IPS DF 4.7 (cell line): Measurements from ENCODE around the gene HUS1B.
"Not testable (repeated sequence)": the region's sequence is repeated elsewhere in the genome, so short reads cannot be mapped to it uniquely, and the experiment has no call there.

ENCODE experiments used
- DNase-seq: peaks from one replicate; pipeline ENCODE4 v3.0.0-alpha.2; 2013; ENCODE audit warnings: low spot score; ENCODE audit errors: extremely low read depth

The HUS1B gene

GRCh38 chr6:679282-679681 is 22.4 kb upstream of the HUS1B start:
- no peak for DNase-seq

DNA sequence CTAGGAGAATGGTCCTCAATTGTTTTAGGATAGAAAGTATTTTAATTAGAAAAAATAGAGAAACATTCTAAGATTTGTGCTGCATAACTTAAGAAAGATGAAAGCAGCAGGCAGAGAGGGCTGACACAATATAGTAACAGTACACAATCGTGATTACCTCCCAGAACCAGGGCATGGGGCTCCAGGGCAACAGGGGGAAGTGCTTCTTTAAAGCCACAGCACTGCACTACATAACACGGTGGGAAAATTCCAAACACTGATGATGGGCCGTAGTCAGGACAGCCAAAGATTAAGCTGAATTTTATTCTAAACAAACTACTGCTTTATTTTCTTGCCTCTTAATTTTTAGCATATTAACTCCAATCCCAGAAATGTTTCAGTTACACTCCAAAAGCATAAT is 21.6 kb upstream of the HUS1B start:
- DNase-seq, result no peak

- no peak for DNase-seq
Observed at GRCh38 chr6:677919-678318, 21.0 kb upstream of the HUS1B start.

DNA sequence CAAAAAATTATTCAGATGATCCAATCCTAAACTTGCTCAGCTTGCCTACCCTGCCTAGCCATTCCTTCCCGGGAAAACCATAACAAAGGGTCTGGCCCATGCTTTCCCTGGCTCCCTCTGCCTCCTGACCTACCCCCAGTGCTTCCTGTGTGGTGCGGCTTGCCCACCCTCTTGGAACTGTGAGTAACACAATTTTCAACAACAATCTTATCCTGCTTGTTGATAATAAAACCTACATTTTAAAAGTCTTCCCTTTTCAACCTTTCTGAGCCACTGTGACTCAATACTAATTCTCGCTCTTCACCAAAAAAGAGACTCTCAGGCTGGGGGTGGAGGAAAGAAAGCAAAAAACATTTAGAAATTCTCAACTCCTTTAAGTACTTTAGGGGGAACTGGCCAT is 18.1 kb upstream of the HUS1B start:
- DNase-seq, result no peak

GRCh38 chr6:674406-674805 is 17.5 kb upstream of the HUS1B start:
- DNase-seq, result no peak

- DNase-seq, result no peak
Observed at GRCh38 chr6:667253-667927, 10.5 kb upstream of the HUS1B start.

- no peak for DNase-seq
Observed at GRCh38 chr6:665403-666267, 8.7 kb upstream of the HUS1B start.

- DNase-seq, result not testable (repeated sequence)
Observed at GRCh38 chr6:663788-664187, 6.9 kb upstream of the HUS1B start.

DNA sequence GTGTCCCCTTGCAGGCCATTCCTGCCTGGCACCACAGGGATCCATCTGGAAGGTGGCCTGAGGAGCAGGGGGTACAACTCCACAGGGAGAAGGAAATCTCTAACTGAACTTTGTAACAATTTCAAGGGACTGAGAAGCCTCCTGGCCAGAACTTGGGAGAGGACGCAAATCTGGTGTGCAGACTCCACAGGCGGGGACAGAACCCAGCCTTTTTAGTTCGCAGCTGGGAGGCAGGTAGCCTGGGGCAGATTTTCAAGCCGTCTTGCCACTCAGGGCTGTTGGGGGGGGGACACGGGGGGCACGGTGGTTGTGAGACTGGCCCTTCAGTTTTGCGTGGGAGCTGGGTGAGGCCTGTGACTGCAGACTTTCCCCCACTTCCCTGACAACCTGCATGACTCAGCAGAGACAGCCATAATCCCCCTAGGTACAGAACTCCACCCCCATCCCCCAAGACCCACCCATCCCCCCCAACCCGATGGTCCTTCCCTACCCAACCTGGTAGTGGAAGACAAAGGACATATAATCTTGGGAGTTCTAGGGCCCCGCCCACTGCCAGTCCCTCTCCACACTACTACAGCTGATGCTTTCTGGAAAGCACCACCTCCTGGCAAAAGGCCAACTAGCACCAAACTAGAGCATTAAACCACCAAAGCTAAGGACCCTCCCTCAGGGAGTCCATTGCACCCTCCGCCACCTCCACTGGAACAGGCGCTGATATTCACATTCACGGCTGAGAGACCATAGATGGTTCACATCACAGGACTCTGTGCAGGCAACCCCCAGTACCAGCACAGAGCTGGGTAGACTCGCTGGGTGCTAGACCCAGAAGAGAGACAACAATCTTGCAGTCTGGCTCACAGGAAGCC is 3.0 kb upstream of the HUS1B start:
- DNase-seq, result no peak

- no peak for DNase-seq
Observed at GRCh38 chr6:658244-658643, 1.3 kb upstream of the HUS1B start.

DNA sequence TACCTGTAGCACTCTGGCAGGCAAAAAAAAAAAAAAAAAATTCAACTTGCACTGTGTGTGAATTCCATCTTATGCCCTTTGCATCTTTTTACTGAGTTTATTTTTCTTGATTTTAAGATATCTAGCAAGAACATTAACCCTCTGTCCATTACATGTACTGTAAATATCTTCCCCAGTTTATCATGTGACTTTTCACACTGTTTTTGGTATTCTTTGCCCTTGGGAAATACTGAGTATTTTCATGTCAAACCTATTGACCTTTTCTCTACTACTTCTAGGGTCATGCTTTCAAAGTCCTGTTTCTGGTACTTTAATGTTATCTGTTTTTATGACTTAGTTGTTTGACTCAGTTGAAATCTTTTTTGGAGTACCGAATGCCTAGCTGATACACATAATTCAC is 843 bp upstream of the HUS1B start:
- no peak for DNase-seq

DNA sequence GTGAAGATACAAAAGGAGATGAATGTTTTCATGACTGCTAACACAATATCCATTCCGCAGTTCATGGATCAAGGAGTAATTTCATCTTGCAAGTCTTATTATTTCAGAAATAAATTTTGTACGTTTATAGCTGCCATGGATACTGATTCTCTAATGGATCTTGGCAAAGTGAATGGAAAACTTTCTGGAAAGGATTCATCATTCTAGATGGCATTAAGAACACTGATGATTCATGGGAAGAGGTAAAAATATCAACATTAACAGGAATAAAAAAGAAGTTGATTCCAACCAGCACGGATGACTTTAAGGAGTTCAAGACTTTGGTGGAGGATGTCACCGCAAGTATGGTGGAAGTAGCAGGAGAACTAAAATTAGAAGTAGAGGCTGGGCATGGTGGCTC is 2.8 kb downstream of the HUS1B start:
- no peak for DNase-seq

DNA sequence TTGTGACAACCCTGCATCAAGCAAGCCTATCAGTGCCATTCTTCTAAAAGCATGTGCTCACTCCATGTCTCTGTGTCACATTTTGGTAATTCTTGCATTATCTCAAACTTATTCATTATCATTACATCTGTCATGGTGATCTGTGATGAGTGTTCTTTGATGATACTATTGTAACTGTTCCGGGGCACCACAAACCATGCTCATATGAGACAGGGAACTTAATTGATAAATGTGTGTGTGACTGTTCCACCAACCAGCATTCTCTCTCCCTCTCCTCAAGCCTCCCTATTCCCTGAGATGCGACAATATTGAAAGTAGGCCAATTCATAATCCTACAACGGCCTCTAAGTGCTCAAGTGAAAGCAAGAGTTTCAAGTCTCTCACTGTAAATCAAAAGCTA is 4.0 kb downstream of the HUS1B start:
- DNase-seq, result no peak

DNA sequence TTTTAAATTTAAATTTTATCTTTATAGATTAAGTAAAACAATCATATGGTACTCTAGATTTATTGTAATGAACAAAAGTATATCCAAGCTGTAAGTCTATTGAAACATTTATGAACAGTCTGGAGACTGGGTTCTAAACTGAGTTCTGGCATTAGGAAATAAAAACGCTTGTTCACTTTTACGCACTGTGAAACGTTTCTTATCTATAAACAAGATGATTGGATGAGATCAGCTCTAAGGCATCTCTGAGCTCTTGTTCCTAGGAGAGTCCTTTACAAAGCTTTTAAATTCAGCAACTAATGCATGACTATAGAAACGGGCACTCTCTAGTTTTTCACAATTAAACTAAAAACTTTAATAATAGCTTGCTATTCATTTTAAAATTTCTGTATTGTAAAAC is 6.8 kb downstream of the HUS1B start:
- no peak for DNase-seq

DNA sequence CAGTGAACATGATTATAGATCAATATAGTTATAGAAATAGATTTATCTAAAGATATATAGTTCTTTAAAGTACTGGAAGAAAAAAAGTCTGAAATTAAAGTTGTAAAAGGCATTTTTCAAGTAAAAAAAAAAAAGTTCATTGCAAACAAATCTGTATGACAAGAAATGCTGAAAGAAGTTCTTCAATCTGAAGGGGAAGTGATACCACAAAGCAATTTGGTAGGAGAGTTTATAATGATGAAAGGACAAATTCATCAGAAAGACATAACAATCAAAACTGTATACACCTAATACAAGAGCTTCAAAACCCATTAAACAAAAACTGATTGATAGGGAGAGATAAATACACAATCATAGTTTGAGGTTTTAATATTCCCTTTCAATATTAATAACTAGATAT is 14.1 kb downstream of the HUS1B start:
- DNase-seq, result no peak

DNA sequence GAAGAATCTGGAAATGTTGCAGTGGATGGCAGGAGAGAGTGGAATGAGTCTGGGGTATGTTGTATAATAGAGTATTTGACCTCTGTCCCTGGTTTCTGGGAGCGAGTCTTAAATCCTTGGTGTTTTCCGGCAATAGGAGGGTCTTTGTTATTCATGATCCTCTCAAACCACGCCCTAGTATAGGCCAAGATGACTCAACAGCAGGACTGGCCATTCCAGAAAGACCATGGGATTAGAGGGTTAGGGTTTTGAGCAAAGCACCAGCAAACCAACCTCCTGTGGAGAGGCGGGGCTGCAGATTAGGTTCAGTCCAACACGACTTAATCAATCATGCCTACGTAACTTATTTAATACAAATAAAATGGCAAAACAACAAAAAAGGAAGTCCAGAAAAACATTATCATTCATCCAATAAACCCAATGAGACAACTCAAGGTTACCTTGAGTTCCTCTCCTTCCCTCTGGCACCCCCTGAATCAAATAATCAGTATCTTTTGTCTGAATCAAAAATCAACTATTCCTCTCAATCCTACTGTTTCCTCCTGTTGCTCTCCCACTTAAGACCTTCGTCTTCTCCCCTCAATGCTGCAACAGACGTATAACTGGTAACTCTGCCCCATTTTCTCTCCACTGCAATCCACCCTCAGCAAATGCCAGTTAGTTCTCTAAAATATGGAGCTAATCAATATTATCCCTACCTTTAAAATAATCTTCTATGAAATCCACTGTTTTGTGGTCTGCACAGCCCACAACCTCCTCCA is 15.5 kb downstream of the HUS1B start:
- DNase-seq, result no peak

- DNase-seq, result no peak
Observed at GRCh38 chr6:636488-636887, 20.4 kb downstream of the HUS1B start.

DNA sequence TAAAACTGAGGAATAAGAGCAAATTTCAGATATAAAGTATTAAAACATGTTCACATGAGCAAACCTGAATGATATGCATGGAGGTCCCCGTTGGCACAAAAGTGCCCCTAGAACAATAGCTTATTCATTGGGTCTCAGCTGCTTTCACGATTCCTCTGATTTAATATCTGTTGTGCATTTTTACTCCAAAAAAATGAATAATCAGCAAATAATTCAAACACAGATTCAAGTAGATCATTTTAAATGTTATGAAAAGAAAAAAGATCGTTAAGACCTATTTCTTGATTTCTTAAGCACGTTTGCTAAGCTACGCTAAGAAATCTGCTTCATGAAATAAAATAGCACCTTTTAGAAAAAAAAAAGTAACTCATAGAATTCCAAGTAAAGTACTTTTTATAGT is 21.7 kb downstream of the HUS1B start:
- no peak for DNase-seq

DNA sequence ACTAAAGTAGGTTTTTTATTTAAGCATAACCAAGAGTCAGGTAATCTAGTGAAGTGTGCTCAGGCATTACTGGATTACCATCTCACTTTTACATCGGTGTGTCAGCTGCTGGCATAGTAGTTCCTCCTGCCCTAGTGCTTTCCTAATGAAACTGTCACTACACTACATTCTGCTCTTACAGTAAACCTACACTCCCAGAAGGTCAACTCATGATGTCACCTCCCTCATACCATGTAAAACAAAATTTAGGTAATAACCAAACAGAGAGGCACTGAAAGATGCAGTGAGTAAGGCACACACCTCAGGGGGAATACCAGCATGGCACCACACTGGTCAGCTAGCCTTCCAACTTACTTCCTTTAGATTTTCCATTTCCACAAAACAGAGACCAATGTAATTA is 23.3 kb downstream of the HUS1B start:
- DNase-seq, result no peak

GRCh38 chr6:628766-629165 is 28.1 kb downstream of the HUS1B start:
- no peak for DNase-seq

GRCh38 chr6:626236-626635 is 30.7 kb downstream of the HUS1B start:
- DNase-seq, result no peak
